NT2/D1 (cell line): ENCODE measurements around the gene TSHZ1.

Experiments used
- SUZ12 ChIP-seq: IDR thresholded peaks from 2 replicates; pipeline ENCODE4 v1.6.1; 2011; ENCODE audit not compliant: insufficient read length, insufficient read depth; ENCODE audit errors: extremely low read depth
- YY1 ChIP-seq: IDR thresholded peaks from 2 replicates; pipeline ENCODE4 v1.6.1; 2011; ENCODE audit not compliant: insufficient read length, insufficient read depth
- ZNF274 ChIP-seq: IDR thresholded peaks from 2 replicates; pipeline ENCODE4 v1.6.1; 2011; ENCODE audit warnings: mild to moderate bottlenecking, low read depth, low read length

DNA sequence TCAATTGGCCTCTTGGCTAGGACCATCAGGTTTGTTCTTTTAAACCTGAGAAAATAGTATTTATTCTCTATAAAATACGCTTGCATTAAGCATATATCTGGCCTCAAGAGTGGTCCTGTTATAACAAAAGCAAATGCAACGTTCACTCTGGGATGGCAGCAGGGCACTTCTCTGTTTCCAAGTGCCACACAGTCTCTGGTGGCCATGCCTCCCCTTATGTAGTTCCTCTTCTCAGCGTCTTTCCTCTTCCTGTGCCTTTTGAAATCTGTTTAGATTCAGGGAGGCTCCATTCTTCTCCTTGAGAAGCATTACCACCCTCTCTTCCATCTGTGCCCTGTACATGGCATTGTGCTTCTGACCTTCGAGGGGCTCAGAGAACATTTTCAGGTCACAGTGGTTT is 51.9 kb downstream of the TSHZ1 start:
- TF ChIP-seq YY1 (no peak), ZNF274 (no peak), SUZ12 (no peak)
